HepG2 (cell line): Measurements from ENCODE around the gene LAMA5. TPM values are rescaled to one million over a fixed set of nuclear protein-coding genes. Genes with fewer than 3 reads are reported as not detected.

ENCODE experiments used
- GZF1 ChIP-seq: sonication (generic); formaldehyde crosslinking; IDR thresholded peaks from 2 replicates; pipeline ENCODE4 v1.5.1; 2020; ENCODE audit warnings: mild to moderate bottlenecking, missing genetic modification reagents
- HDAC1 ChIP-seq: sonication (generic); formaldehyde crosslinking; IDR thresholded peaks from 2 replicates; pipeline ENCODE4 v1.5.1; 2020; ENCODE audit warnings: mild to moderate bottlenecking, missing genetic modification reagents
- PHB2 ChIP-seq: fragments of 450-650 bp; IDR thresholded peaks from 2 replicates; pipeline ENCODE4 v1.6.1; 2018; ENCODE audit not compliant: partially characterized antibody
- RXRA ChIP-seq: sonication (generic); formaldehyde crosslinking; IDR thresholded peaks from 2 replicates; pipeline ENCODE4 v1.5.1; 2020; ENCODE audit warnings: missing genetic modification reagents
- U2AF2 ChIP-seq: fragments of 200-400 bp; formaldehyde crosslinking; IDR thresholded peaks from 2 replicates; pipeline ENCODE4 v1.6.1; 2017; ENCODE audit warnings: low read depth, mild to moderate bottlenecking, low read length
- ZFP36L2 ChIP-seq: sonication (generic); formaldehyde crosslinking; IDR thresholded peaks from 2 replicates; pipeline ENCODE4 v1.4.0; 2020; ENCODE audit warnings: missing genetic modification reagents
- ZNF557 ChIP-seq: sonication (generic); formaldehyde crosslinking; IDR thresholded peaks from 2 replicates; pipeline ENCODE4 v1.4.0; 2020; ENCODE audit warnings: missing genetic modification reagents
- ZNF607 ChIP-seq: sonication (generic); formaldehyde crosslinking; IDR thresholded peaks from 2 replicates; pipeline ENCODE4 v1.5.1; 2020; ENCODE audit warnings: missing genetic modification reagents, mild to moderate bottlenecking, borderline replicate concordance
- polyA plus RNA-seq, 8 experiments: library from polyadenylated mRNA; depleted of rRNA in 3 of 8; stranded (reverse) in 7 of 8; unstranded in 1 of 8; fragments of >200 nt; fragmentation: Illumina TruSeq in 4 of 8; extraction: Trizol in 4 of 8; gene quantifications; 2 replicates each; pipeline versions ENCODE4 v1.2.1 to v1.2.3, GENCODE V29; 2011 to 2016; ENCODE audit warnings: low read depth in 4 of 8, missing spikeins in 1 of 8, mixed read lengths in 1 of 8; ENCODE audit not compliant: insufficient read depth in 1 of 8
- total RNA-seq, 5 experiments: library from RNA; depleted of rRNA; stranded (reverse); fragments of >200 nt; fragmentation: Illumina TruSeq; extraction: Trizol; gene quantifications; 2 replicates each; pipeline ENCODE4 v1.2.3, GENCODE V29; 2016; ENCODE audit warnings: low read depth in 1 of 5
- TF ChIP-seq, protein P1 (sequence below): sonication (generic); formaldehyde crosslinking; IDR thresholded peaks from 2 replicates; pipeline ENCODE4 v1.4.0; 2020; ENCODE audit warnings: mild to moderate bottlenecking, missing genetic modification reagents
- TF ChIP-seq, protein P2 (sequence below): sonication (generic); formaldehyde crosslinking; IDR thresholded peaks from one replicate; pipeline ENCODE4 v1.5.1; 2020; ENCODE audit warnings: mild to moderate bottlenecking, missing genetic modification reagents; ENCODE audit errors: not compliant biosample characterization
- TF ChIP-seq, protein P3 (sequence below): sonication (generic); formaldehyde crosslinking; IDR thresholded peaks from 2 replicates; pipeline ENCODE4 v1.4.0; 2020; ENCODE audit warnings: missing genetic modification reagents, mild to moderate bottlenecking, borderline replicate concordance
- TF ChIP-seq, protein P4 (sequence below), 2 experiments: fragments of 450-650 bp in 1 of 2; sonication (generic) in 1 of 2; formaldehyde crosslinking; IDR thresholded peaks; 2 replicates each; pipeline versions ENCODE4 v1.5.0 to v1.8.0; 2020 to 2022; ENCODE audit warnings: mild to moderate bottlenecking in 1 of 2, missing genetic modification reagents in 1 of 2
- TF ChIP-seq, protein P5 (sequence below): IDR thresholded peaks from 2 replicates; pipeline ENCODE4 v1.6.1; 2016; ENCODE audit warnings: mild to moderate bottlenecking, missing biosample characterization, missing genetic modification reagents

Gene LAMA5
- total and polyA plus RNA-seq, 2 of the 13 experiments (the other 11 are each of a cell fraction or from before 2014, with no cell fraction given), result 21.0 to 44.7 TPM

DNA sequence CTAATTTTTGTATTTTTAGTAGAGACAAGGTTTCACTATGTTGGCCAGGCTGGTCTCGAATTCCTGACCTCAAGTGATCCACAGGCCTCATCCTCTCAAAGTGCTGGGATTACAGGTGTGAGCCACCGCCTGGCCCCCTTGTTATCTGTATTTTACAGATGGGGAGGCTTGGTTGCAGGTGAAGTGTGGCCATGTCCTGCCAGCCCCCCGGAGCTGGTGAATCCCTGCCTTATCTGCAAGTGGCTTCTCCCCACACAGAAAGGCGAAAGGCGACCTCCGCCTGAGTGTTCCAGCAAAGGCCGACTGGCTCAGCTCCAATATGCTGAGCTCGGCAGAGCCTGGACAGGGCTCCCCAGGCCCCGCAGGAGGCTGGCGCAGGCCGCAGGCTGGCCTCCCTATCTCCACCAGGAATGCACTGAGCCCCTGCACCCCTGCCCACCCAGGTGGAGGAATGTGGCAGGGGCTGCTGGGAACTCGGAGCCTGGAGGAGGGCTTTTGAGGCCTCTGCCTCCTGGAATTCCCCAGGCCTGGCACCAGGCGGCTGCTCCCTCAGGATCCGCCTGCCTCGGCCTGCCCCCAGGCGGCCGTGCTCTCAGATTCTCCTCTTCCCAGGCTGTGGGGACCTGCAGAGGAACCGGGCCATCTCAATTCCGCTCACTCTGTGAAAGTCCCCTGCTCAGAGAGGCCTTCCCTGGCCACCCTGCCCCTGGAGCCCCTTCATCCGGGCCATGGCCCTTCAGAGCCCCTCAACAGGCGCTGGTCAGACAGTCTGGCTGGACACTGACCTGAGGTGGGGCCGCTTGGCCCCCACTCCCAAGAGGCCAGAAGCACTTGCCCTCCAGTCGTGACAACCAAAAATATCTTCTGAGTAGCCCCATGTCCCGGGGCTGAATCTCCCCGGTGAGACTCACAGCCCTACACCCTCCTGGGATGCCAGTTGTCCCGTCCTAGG is 9.3 kb upstream of the LAMA5 start (continued):
- TF ChIP-seq U2AF2, result no peak
- TF ChIP-seq, protein P1, sequence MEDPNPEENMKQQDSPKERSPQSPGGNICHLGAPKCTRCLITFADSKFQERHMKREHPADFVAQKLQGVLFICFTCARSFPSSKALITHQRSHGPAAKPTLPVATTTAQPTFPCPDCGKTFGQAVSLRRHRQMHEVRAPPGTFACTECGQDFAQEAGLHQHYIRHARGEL, result peak; percentile 95; the same call in 1 of the 2 replicates
- TF ChIP-seq ZNF557 (CRISPR knock-in tag), result peak; percentile 78; the same call in 1 of the 2 replicates
- TF ChIP-seq RXRA, result peak; percentile 90
- no peak for TF ChIP-seq PHB2
- TF ChIP-seq ZFP36L2 (CRISPR knock-in tag), result no peak
- TF ChIP-seq, protein P2, sequence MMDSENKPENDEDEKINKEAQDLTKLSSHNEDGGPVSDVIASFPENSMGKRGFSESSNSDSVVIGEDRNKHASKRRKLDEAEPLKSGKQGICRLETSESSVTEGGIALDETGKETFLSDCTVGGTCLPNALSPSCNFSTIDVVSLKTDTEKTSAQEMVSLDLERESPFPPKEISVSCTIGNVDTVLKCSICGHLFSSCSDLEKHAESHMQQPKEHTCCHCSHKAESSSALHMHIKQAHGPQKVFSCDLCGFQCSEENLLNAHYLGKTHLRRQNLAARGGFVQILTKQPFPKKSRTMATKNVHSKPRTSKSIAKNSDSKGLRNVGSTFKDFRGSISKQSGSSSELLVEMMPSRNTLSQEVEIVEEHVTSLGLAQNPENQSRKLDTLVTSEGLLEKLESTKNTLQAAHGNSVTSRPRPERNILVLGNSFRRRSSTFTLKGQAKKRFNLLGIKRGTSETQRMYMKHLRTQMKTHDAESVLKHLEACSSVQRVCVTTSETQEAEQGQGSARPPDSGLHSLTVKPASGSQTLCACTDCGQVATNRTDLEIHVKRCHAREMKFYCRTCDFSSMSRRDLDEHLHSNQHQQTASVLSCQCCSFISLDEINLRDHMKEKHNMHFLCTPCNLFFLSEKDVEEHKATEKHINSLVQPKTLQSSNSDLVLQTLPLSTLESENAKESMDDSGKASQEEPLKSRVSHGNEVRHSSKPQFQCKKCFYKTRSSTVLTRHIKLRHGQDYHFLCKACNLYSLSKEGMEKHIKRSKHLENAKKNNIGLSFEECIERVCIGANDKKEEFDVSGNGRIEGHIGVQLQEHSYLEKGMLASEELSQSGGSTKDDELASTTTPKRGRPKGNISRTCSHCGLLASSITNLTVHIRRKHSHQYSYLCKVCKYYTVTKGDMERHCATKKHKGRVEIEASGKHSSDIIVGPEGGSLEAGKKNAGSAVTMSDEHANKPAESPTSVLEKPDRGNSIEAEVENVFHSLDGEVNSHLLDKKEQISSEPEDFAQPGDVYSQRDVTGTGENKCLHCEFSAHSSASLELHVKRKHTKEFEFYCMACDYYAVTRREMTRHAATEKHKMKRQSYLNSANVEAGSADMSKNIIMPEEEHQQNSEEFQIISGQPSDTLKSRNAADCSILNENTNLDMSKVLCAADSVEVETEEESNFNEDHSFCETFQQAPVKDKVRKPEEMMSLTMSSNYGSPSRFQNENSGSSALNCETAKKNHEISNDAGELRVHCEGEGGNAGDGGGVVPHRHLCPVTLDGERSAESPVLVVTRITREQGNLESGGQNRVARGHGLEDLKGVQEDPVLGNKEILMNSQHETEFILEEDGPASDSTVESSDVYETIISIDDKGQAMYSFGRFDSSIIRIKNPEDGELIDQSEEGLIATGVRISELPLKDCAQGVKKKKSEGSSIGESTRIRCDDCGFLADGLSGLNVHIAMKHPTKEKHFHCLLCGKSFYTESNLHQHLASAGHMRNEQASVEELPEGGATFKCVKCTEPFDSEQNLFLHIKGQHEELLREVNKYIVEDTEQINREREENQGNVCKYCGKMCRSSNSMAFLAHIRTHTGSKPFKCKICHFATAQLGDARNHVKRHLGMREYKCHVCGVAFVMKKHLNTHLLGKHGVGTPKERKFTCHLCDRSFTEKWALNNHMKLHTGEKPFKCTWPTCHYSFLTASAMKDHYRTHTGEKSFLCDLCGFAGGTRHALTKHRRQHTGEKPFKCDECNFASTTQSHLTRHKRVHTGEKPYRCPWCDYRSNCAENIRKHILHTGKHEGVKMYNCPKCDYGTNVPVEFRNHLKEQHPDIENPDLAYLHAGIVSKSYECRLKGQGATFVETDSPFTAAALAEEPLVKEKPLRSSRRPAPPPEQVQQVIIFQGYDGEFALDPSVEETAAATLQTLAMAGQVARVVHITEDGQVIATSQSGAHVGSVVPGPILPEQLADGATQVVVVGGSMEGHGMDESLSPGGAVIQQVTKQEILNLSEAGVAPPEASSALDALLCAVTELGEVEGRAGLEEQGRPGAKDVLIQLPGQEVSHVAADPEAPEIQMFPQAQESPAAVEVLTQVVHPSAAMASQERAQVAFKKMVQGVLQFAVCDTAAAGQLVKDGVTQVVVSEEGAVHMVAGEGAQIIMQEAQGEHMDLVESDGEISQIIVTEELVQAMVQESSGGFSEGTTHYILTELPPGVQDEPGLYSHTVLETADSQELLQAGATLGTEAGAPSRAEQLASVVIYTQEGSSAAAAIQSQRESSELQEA, result peak; percentile 100
- TF ChIP-seq HDAC1 (CRISPR knock-in tag), result peak; percentile 90
- TF ChIP-seq GZF1 (CRISPR knock-in tag), result no peak; the same call in 1 of the 2 replicates
- TF ChIP-seq ZNF607, result peak; percentile 96
- TF ChIP-seq, protein P3, sequence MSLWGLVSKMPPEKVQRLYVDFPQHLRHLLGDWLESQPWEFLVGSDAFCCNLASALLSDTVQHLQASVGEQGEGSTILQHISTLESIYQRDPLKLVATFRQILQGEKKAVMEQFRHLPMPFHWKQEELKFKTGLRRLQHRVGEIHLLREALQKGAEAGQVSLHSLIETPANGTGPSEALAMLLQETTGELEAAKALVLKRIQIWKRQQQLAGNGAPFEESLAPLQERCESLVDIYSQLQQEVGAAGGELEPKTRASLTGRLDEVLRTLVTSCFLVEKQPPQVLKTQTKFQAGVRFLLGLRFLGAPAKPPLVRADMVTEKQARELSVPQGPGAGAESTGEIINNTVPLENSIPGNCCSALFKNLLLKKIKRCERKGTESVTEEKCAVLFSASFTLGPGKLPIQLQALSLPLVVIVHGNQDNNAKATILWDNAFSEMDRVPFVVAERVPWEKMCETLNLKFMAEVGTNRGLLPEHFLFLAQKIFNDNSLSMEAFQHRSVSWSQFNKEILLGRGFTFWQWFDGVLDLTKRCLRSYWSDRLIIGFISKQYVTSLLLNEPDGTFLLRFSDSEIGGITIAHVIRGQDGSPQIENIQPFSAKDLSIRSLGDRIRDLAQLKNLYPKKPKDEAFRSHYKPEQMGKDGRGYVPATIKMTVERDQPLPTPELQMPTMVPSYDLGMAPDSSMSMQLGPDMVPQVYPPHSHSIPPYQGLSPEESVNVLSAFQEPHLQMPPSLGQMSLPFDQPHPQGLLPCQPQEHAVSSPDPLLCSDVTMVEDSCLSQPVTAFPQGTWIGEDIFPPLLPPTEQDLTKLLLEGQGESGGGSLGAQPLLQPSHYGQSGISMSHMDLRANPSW (CRISPR knock-in tag), result no peak; the same call in 1 of the 2 replicates
- TF ChIP-seq, protein P4, sequence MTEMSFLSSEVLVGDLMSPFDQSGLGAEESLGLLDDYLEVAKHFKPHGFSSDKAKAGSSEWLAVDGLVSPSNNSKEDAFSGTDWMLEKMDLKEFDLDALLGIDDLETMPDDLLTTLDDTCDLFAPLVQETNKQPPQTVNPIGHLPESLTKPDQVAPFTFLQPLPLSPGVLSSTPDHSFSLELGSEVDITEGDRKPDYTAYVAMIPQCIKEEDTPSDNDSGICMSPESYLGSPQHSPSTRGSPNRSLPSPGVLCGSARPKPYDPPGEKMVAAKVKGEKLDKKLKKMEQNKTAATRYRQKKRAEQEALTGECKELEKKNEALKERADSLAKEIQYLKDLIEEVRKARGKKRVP (CRISPR knock-in tag; IDR thresholded peaks at IDR 0.05), result no peak
- TF ChIP-seq, protein P5, sequence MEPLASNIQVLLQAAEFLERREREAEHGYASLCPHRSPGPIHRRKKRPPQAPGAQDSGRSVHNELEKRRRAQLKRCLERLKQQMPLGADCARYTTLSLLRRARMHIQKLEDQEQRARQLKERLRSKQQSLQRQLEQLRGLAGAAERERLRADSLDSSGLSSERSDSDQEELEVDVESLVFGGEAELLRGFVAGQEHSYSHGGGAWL, result no peak
